Neural cell (in vitro differentiated cells): ENCODE results near the gene FNBP1L. TPM values are rescaled to one million over a fixed set of nuclear protein-coding genes. Genes with fewer than 3 reads are reported as not detected.

Experiments used
- H2AFZ ChIP-seq: fragments of 200-600, 300-800 bp; sonication (generic), shearing (Covaris generic); 2 replicates; pipeline ENCODE4 v1.6.0; 2014; ENCODE audit warnings: low read depth, mild to moderate bottlenecking, antibody characterized with exemption, low read length, moderate library complexity
- H3F3A ChIP-seq: fragments of 200-600 bp; shearing (Covaris generic); 2 replicates; pipeline ENCODE4 v1.6.1; 2016; ENCODE audit warnings: mild to moderate bottlenecking, moderate library complexity, mixed read lengths, antibody characterized with exemption, low read length; ENCODE audit not compliant: insufficient read depth, poor library complexity, severe bottlenecking
- H3K27ac ChIP-seq: fragments of 200-600, 300-800 bp; sonication (generic), shearing (Covaris generic); 2 replicates; pipeline ENCODE4 v1.5.1; 2014; ENCODE audit warnings: mild to moderate bottlenecking, low read length, moderate library complexity
- H3K27me3 ChIP-seq: fragments of 300-800, 200-600 bp; sonication (generic), shearing (Covaris generic); 2 replicates; pipeline ENCODE4 v1.6.0; 2014; ENCODE audit warnings: mild to moderate bottlenecking, low read depth, low read length, moderate library complexity; ENCODE audit not compliant: insufficient read depth
- H3K36me3 ChIP-seq: fragments of 300-800, 200-600 bp; sonication (generic), shearing (Covaris generic); 2 replicates; pipeline ENCODE4 v1.5.1; 2014; ENCODE audit warnings: mild to moderate bottlenecking, antibody characterized with exemption, low read length, moderate library complexity; ENCODE audit not compliant: insufficient read depth
- H3K4me2 ChIP-seq: fragments of 300-800, 200-600 bp; sonication (generic), shearing (Covaris generic); 2 replicates; pipeline ENCODE4 v1.6.0; 2014; ENCODE audit warnings: mild to moderate bottlenecking, low read length
- H3K4me3 ChIP-seq: fragments of 300-800, 200-600 bp; sonication (generic), shearing (Covaris generic); 2 replicates; pipeline ENCODE4 v1.5.1; 2014; ENCODE audit warnings: mild to moderate bottlenecking, low read length, moderate library complexity
- H3K79me2 ChIP-seq: fragments of 200-600 bp; shearing (Covaris generic); replicated peaks from 2 replicates; pipeline ENCODE4 v1.6.0; 2014; ENCODE audit warnings: mild to moderate bottlenecking, low read length, moderate library complexity; ENCODE audit not compliant: insufficient read depth
- H3K9ac ChIP-seq: fragments of 300-800, 200-600 bp; sonication (generic), shearing (Covaris generic); 2 replicates; pipeline ENCODE4 v1.6.1; 2016; ENCODE audit warnings: mild to moderate bottlenecking, low read length, mixed read lengths
- H3K9me2 ChIP-seq: fragments of 200-600 bp; shearing (Covaris generic); 2 replicates; pipeline ENCODE4 v1.6.1; 2016; ENCODE audit warnings: mild to moderate bottlenecking, low read length, mixed read lengths; ENCODE audit not compliant: insufficient read depth
- H3K9me3 ChIP-seq: fragments of 200-600, 300-800 bp; sonication (generic), shearing (Covaris generic); 2 replicates; pipeline ENCODE4 v1.6.1; 2016; ENCODE audit warnings: mild to moderate bottlenecking, mixed run types, low read length, moderate library complexity, mixed read lengths
- H4K20me1 ChIP-seq: fragments of 200-600 bp; shearing (Covaris generic); 2 replicates; pipeline ENCODE4 v1.6.1; 2016; ENCODE audit warnings: mild to moderate bottlenecking, mixed run types; ENCODE audit not compliant: insufficient read depth
- EP300 ChIP-seq: fragments of 450-650 bp; conservative IDR thresholded peaks from 2 replicates; pipeline ENCODE4 v1.6.1; 2014; ENCODE audit warnings: antibody characterized with exemption, mild to moderate bottlenecking, moderate library complexity; ENCODE audit not compliant: poor library complexity, severe bottlenecking
- EZH2 ChIP-seq: fragments of 200-600, 300-800 bp; shearing (Covaris generic), sonication (generic); IDR thresholded peaks from 2 replicates; pipeline ENCODE4 v1.6.1; 2014; ENCODE audit warnings: antibody characterized with exemption, low read length, borderline replicate concordance, mild to moderate bottlenecking; ENCODE audit not compliant: insufficient read depth, poor library complexity, severe bottlenecking
- MXI1 ChIP-seq: fragments of 450-650 bp; conservative IDR thresholded peaks from 2 replicates; pipeline ENCODE4 v1.6.1; 2014; ENCODE audit warnings: antibody characterized with exemption, mild to moderate bottlenecking; ENCODE audit not compliant: poor library complexity, severe bottlenecking
- POLR2AphosphoS5 ChIP-seq: IDR thresholded peaks from 2 replicates; pipeline ENCODE4 v1.6.1; 2012
- RAD21 ChIP-seq: fragments of 450-650 bp; conservative IDR thresholded peaks from 2 replicates; pipeline ENCODE4 v1.6.1; 2014; ENCODE audit warnings: antibody characterized with exemption, mild to moderate bottlenecking, moderate library complexity
- SMC3 ChIP-seq: fragments of 450-650 bp; conservative IDR thresholded peaks from 2 replicates; pipeline ENCODE4 v1.6.1; 2014; ENCODE audit warnings: antibody characterized with exemption, mild to moderate bottlenecking, moderate library complexity; ENCODE audit not compliant: poor library complexity
- TAF1 ChIP-seq: IDR thresholded peaks from 2 replicates; pipeline ENCODE4 v1.6.1; 2012; ENCODE audit warnings: low read depth
- polyA plus RNA-seq: library from polyadenylated mRNA; depleted of rRNA; stranded (reverse); fragments of >200 nt; gene quantifications from 2 replicates; pipeline ENCODE4 v1.2.3, GENCODE V29; 2014
- TF ChIP-seq, protein P1 (sequence below): IDR thresholded peaks from 2 replicates; pipeline ENCODE4 v1.6.1; 2012; ENCODE audit warnings: borderline replicate concordance
- TF ChIP-seq, protein P2 (sequence below): fragments of 450-650 bp; IDR thresholded peaks from 2 replicates; pipeline ENCODE4 v1.5.1; 2014; ENCODE audit warnings: antibody characterized with exemption, mild to moderate bottlenecking, moderate library complexity; ENCODE audit not compliant: poor library complexity, severe bottlenecking

Gene FNBP1L
- polyA plus RNA-seq, 1 donor from 2014 or later: 1,044 TPM

DNA sequence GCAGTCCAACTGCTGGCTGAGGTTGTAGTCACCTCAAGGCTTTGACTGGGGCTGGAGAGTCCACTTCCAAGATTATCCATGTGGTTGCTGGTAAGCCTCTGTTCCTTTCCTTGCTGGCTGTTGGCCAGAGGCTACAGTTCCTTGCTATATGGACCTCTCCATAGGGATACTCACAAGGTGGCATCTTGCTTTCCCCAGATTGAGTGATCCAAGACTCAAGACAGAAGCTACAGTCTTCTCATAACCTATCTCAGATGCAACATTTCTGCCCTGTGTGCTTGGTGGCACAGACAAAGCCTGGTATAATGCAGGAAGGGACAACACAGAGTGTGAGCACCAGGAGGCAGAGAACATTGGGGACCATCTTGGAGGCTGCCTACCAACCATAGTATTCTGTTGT lies 111.8 kb downstream of the FNBP1L start:
- no peaks in the 10 kb centered on the region for H3K27me3 ChIP-seq
- no peaks in the 10 kb centered on the region for H4K20me1 ChIP-seq
- H3K27ac ChIP-seq: no peak overlapping the region
- no peak overlapping the region for H3K9ac ChIP-seq
- H3K9me2 ChIP-seq: no peaks in the 10 kb centered on the region
- H3K9me3 ChIP-seq: no peaks in the 10 kb centered on the region
- no peaks in the 10 kb centered on the region for H3K79me2 ChIP-seq
- no peak overlapping the region for H2AFZ ChIP-seq
- no peak overlapping the region for H3K4me2 ChIP-seq
- H3K4me3 ChIP-seq: no peak overlapping the region
- TF ChIP-seq, protein P1, sequence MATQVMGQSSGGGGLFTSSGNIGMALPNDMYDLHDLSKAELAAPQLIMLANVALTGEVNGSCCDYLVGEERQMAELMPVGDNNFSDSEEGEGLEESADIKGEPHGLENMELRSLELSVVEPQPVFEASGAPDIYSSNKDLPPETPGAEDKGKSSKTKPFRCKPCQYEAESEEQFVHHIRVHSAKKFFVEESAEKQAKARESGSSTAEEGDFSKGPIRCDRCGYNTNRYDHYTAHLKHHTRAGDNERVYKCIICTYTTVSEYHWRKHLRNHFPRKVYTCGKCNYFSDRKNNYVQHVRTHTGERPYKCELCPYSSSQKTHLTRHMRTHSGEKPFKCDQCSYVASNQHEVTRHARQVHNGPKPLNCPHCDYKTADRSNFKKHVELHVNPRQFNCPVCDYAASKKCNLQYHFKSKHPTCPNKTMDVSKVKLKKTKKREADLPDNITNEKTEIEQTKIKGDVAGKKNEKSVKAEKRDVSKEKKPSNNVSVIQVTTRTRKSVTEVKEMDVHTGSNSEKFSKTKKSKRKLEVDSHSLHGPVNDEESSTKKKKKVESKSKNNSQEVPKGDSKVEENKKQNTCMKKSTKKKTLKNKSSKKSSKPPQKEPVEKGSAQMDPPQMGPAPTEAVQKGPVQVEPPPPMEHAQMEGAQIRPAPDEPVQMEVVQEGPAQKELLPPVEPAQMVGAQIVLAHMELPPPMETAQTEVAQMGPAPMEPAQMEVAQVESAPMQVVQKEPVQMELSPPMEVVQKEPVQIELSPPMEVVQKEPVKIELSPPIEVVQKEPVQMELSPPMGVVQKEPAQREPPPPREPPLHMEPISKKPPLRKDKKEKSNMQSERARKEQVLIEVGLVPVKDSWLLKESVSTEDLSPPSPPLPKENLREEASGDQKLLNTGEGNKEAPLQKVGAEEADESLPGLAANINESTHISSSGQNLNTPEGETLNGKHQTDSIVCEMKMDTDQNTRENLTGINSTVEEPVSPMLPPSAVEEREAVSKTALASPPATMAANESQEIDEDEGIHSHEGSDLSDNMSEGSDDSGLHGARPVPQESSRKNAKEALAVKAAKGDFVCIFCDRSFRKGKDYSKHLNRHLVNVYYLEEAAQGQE: no peak
- TF ChIP-seq TAF1 (no peak), RAD21 (no peak), EP300 (no peak), SMC3 (no peak), EZH2 (no peak), POLR2AphosphoS5 (no peak), MXI1 (no peak)
- TF ChIP-seq, protein P2, sequence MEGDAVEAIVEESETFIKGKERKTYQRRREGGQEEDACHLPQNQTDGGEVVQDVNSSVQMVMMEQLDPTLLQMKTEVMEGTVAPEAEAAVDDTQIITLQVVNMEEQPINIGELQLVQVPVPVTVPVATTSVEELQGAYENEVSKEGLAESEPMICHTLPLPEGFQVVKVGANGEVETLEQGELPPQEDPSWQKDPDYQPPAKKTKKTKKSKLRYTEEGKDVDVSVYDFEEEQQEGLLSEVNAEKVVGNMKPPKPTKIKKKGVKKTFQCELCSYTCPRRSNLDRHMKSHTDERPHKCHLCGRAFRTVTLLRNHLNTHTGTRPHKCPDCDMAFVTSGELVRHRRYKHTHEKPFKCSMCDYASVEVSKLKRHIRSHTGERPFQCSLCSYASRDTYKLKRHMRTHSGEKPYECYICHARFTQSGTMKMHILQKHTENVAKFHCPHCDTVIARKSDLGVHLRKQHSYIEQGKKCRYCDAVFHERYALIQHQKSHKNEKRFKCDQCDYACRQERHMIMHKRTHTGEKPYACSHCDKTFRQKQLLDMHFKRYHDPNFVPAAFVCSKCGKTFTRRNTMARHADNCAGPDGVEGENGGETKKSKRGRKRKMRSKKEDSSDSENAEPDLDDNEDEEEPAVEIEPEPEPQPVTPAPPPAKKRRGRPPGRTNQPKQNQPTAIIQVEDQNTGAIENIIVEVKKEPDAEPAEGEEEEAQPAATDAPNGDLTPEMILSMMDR: no peak
- H3F3A ChIP-seq: no peaks in the 10 kb centered on the region
- H3K36me3 ChIP-seq: peaks cover 5% of the 10 kb centered on the region

DNA sequence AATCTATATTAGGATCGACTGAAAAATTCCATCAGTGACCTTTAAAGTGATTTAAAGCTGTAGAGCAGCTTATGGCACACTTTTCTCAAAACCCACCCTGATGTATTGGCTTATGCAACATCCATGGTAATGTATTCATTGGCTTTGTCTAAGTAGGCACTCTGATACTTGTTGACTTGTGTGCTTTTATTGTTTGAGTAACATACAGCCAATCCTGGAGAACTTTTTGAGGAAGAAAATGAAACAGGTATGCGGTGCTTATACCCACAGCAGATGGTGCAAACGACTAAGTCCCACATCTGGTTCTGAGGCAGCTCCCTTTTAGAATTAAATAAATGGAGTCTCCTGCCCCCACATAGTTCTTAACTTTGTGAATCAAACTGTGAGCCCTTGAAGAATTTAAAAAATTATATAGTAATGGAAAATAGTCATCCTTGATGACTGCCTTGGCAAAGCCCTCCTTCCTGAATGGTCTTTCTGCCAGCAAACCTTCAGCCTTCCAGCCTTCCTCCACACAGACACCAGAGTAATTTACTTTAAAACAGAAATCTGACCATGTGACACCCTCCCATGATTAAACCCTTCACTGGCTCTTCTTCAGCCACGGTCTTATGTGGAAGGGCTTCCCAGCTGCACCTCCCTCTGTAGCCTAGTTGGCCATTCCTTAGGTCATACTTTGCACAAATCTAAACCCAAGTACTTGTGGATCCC lies 117.7 kb downstream of the FNBP1L start:
- no peak overlapping the region for H3K27ac ChIP-seq

More for the DNA sequence above, 117.7 kb downstream of the FNBP1L start:
- TF ChIP-seq SMC3: no peak
- no peak for TF ChIP-seq MXI1
- TF ChIP-seq EZH2: no peak
- TF ChIP-seq, protein P2: no peak
- TF ChIP-seq POLR2AphosphoS5: no peak
- TF ChIP-seq TAF1: no peak
- TF ChIP-seq, protein P1: no peak
- TF ChIP-seq EP300: no peak
- no peak for TF ChIP-seq RAD21
- no peaks in the 10 kb centered on the region for H3F3A ChIP-seq
- H3K9ac ChIP-seq: no peak overlapping the region
- H3K79me2 ChIP-seq: no peaks in the 10 kb centered on the region
- no peaks in the 10 kb centered on the region for H3K9me2 ChIP-seq
- no peak overlapping the region for H3K4me3 ChIP-seq
- H3K36me3 ChIP-seq: no peaks in the 10 kb centered on the region
- H4K20me1 ChIP-seq: no peaks in the 10 kb centered on the region
- no peak overlapping the region for H3K4me2 ChIP-seq
- H2AFZ ChIP-seq: no peak overlapping the region
- no peaks in the 10 kb centered on the region for H3K9me3 ChIP-seq
- H3K27me3 ChIP-seq: no peaks in the 10 kb centered on the region
